HEK293 (cell line): ENCODE data around the gene MEGF10.

Source experiments
- CTCF ChIA-PET: fragments of 350-600 bp; formaldehyde crosslinking; extraction: SDS; loops from one replicate; lab custom pipeline; 2021; ENCODE audit warnings: antibody characterized with exemption; lab: Yijun Ruan, JAX
- POLR2A ChIA-PET: fragments of 300-600 bp; formaldehyde crosslinking; extraction: SDS; loops from one replicate; lab custom pipeline; 2020; ENCODE audit warnings: antibody characterized with exemption, inconsistent platforms; lab: Yijun Ruan, JAX
- H3K27ac ChIP-seq: fragments of 200-500 bp; sonication (Bioruptor generic); 2 replicates; pipeline ENCODE4 v1.5.1; 2014; ENCODE audit warnings: low read depth, low read length, control low read depth, inconsistent platforms; ENCODE audit errors: extremely low read depth
- H3K36me3 ChIP-seq, 2 experiments: fragments of 200-500 bp in 1 of 2; sonication (Bioruptor generic) in 1 of 2; 1 replicate in 1 of 2; 2 replicates in 1 of 2; pipeline ENCODE4 v1.5.1; 2014 to 2017; ENCODE audit warnings: inconsistent platforms in 2 of 2, low read length in 2 of 2; ENCODE audit not compliant: control insufficient read depth in 2 of 2, insufficient read depth in 1 of 2
- H3K4me1 ChIP-seq: fragments of 200-500 bp; sonication (Bioruptor generic); 2 replicates; pipeline ENCODE4 v1.5.1; 2014; ENCODE audit warnings: mild to moderate bottlenecking, low read length, inconsistent platforms; ENCODE audit not compliant: control insufficient read depth, insufficient read depth
- H3K4me3 ChIP-seq: 2 replicates; pipeline ENCODE4 v1.5.1; 2011; ENCODE audit warnings: low read depth, mild to moderate bottlenecking, control low read depth, low read length, moderate library complexity
- H3K9me3 ChIP-seq: fragments of 200-500 bp; sonication (Bioruptor generic); 2 replicates; pipeline ENCODE4 v1.5.1; 2014; ENCODE audit warnings: low read depth, low read length, inconsistent platforms; ENCODE audit not compliant: control insufficient read depth, insufficient read depth
- BCL11A ChIP-seq: fragments of 450-650 bp; formaldehyde crosslinking; IDR thresholded peaks from 2 replicates; pipeline ENCODE4 v1.5.1; 2016; ENCODE audit warnings: low read depth, missing biosample characterization, missing genetic modification characterization
- GFI1B ChIP-seq: fragments of 450-650 bp; formaldehyde crosslinking; IDR thresholded peaks from 2 replicates; pipeline ENCODE4 v1.5.1; 2016; ENCODE audit warnings: missing biosample characterization, missing genetic modification characterization
- GLI4 ChIP-seq: fragments of 450-650 bp; formaldehyde crosslinking; IDR thresholded peaks from 2 replicates; pipeline ENCODE4 v1.5.1; 2016; ENCODE audit warnings: missing biosample characterization, missing genetic modification characterization
- GLIS1 ChIP-seq: fragments of 450-650 bp; formaldehyde crosslinking; IDR thresholded peaks from 2 replicates; pipeline ENCODE4 v1.5.1; 2016; ENCODE audit warnings: missing biosample characterization, missing genetic modification characterization
- HOXC10 ChIP-seq: sonication (generic); formaldehyde crosslinking; IDR thresholded peaks from 2 replicates; pipeline ENCODE4 v1.8.1; 2023; ENCODE audit warnings: mild to moderate bottlenecking, missing genetic modification reagents
- MEIS1 ChIP-seq: sonication (generic); formaldehyde crosslinking; IDR thresholded peaks from 2 replicates; pipeline ENCODE4 v1.8.1; 2022; ENCODE audit warnings: missing genetic modification reagents, mild to moderate bottlenecking, borderline replicate concordance
- PRDM1 ChIP-seq: fragments of 450-650 bp; formaldehyde crosslinking; IDR thresholded peaks from 2 replicates; pipeline ENCODE4; 2016; ENCODE audit warnings: missing biosample characterization, missing genetic modification characterization
- PRDM4 ChIP-seq: fragments of 450-650 bp; formaldehyde crosslinking; IDR thresholded peaks from 2 replicates; pipeline ENCODE4 v1.5.1; 2017; ENCODE audit warnings: missing biosample characterization, missing genetic modification characterization
- RBAK ChIP-seq: fragments of 450-650 bp; formaldehyde crosslinking; IDR thresholded peaks from 2 replicates; pipeline ENCODE4 v1.5.1; 2016; ENCODE audit warnings: missing biosample characterization, missing genetic modification characterization
- SP2 ChIP-seq: fragments of 450-650 bp; formaldehyde crosslinking; IDR thresholded peaks from 2 replicates; pipeline ENCODE4 v1.5.1; 2016; ENCODE audit warnings: missing biosample characterization, missing genetic modification characterization
- WT1 ChIP-seq: fragments of 450-650 bp; formaldehyde crosslinking; IDR thresholded peaks from 2 replicates; pipeline ENCODE4 v1.5.1; 2016; ENCODE audit warnings: missing biosample characterization, missing genetic modification characterization
- ZBTB17 ChIP-seq: fragments of 450-650 bp; formaldehyde crosslinking; IDR thresholded peaks from 2 replicates; pipeline ENCODE4 v1.5.1; 2016; ENCODE audit warnings: missing biosample characterization, missing genetic modification characterization
- ZBTB20 ChIP-seq: fragments of 450-650 bp; formaldehyde crosslinking; IDR thresholded peaks from 2 replicates; pipeline ENCODE4 v1.5.1; 2016; ENCODE audit warnings: missing biosample characterization, missing genetic modification characterization
- ZFP41 ChIP-seq: fragments of 450-650 bp; formaldehyde crosslinking; IDR thresholded peaks from 2 replicates; pipeline ENCODE4 v1.5.1; 2016; ENCODE audit warnings: missing biosample characterization, missing genetic modification characterization, borderline replicate concordance
- ZNF169 ChIP-seq: fragments of 450-650 bp; formaldehyde crosslinking; IDR thresholded peaks from 2 replicates; pipeline ENCODE4 v1.5.1; 2016; ENCODE audit warnings: missing biosample characterization, missing genetic modification characterization
- ZNF175 ChIP-seq: fragments of 450-650 bp; formaldehyde crosslinking; IDR thresholded peaks from 2 replicates; pipeline ENCODE4 v1.5.1; 2016; ENCODE audit warnings: missing biosample characterization, missing genetic modification characterization
- ZNF274 ChIP-seq, 2 experiments: fragments of 200-500 bp in 1 of 2; fragments of 450-650 bp in 1 of 2; sonication (Bioruptor generic) in 1 of 2; formaldehyde crosslinking in 1 of 2; IDR thresholded peaks; 2 replicates each; pipeline versions ENCODE4 v1.5.1 to v1.6.1; 2014 to 2016; ENCODE audit warnings: borderline replicate concordance in 1 of 2, inconsistent platforms in 1 of 2, low read length in 1 of 2, missing biosample characterization in 1 of 2, missing genetic modification characterization in 1 of 2
- ZNF302 ChIP-seq: fragments of 450-650 bp; formaldehyde crosslinking; IDR thresholded peaks from 2 replicates; pipeline ENCODE4 v1.5.1; 2016; ENCODE audit warnings: missing biosample characterization, missing genetic modification characterization, low read depth
- ZNF324 ChIP-seq: fragments of 450-650 bp; formaldehyde crosslinking; IDR thresholded peaks from 2 replicates; pipeline ENCODE4 v1.5.1; 2016; ENCODE audit warnings: missing biosample characterization, missing genetic modification characterization
- ZNF391 ChIP-seq: fragments of 450-650 bp; formaldehyde crosslinking; IDR thresholded peaks from 2 replicates; pipeline ENCODE4 v1.5.1; 2016; ENCODE audit warnings: low read depth, missing biosample characterization, missing genetic modification characterization, borderline replicate concordance
- ZNF416 ChIP-seq: fragments of 450-650 bp; formaldehyde crosslinking; IDR thresholded peaks from 2 replicates; pipeline ENCODE4 v1.5.1; 2016; ENCODE audit warnings: missing biosample characterization, missing genetic modification characterization
- ZNF488 ChIP-seq: fragments of 450-650 bp; formaldehyde crosslinking; IDR thresholded peaks from 2 replicates; pipeline ENCODE4 v1.5.1; 2016; ENCODE audit warnings: missing biosample characterization, missing genetic modification characterization
- ZNF654 ChIP-seq: fragments of 450-650 bp; formaldehyde crosslinking; IDR thresholded peaks from 2 replicates; pipeline ENCODE4 v1.5.1; 2016; ENCODE audit warnings: low read depth, missing biosample characterization, missing genetic modification characterization
- ZNF776 ChIP-seq: fragments of 450-650 bp; formaldehyde crosslinking; IDR thresholded peaks from 2 replicates; pipeline ENCODE4 v1.5.0; 2017; ENCODE audit warnings: missing biosample characterization, missing genetic modification characterization, borderline replicate concordance
- ZNF837 ChIP-seq: fragments of 450-650 bp; formaldehyde crosslinking; IDR thresholded peaks from 2 replicates; pipeline ENCODE4 v1.5.1; 2016; ENCODE audit warnings: missing biosample characterization, missing genetic modification characterization
- ZSCAN4 ChIP-seq: fragments of 450-650 bp; formaldehyde crosslinking; IDR thresholded peaks from 2 replicates; pipeline ENCODE4 v1.5.1; 2017; ENCODE audit warnings: missing biosample characterization, missing genetic modification characterization

The MEGF10 gene

GRCh38 chr5:127415034-127415433, 124.4 kb downstream of the MEGF10 start (continued):
- TF ChIP-seq ZNF175 (tag by site-specific recombination) (no peak), ZNF837 (no peak), GLI4 (no peak)

- no peak for TF ChIP-seq ZNF169 (tag by site-specific recombination)
- TF ChIP-seq GFI1B (tag by site-specific recombination): no peak
- ChIA-PET CTCF (interaction anchor here (1.1 kb wide), 1 partner anchor 75 kb away, joined by 3 read pairs; no protein-coding TSS in a partner anchor), POLR2A (interaction anchor here (0.6 kb wide), 1 partner anchor 579 kb away, joined by 4 read pairs; no protein-coding TSS in a partner anchor)
- Histone ChIP-seq H3K27ac (no peak overlapping the region), H3K4me3 (no peak overlapping the region), H3K36me3 (no peaks in the 10 kb centered on the region), H3K4me1 (peaks cover 3% of the 10 kb centered on the region; the same call in 1 of the 2 replicates), H3K9me3 (no peaks in the 10 kb centered on the region)
Observed at GRCh38 chr5:127416906-127417305, 126.3 kb downstream of the MEGF10 start.

GRCh38 chr5:127417528-127417927, 126.9 kb downstream of the MEGF10 start:
- H3K27ac ChIP-seq: no peak overlapping the region
- no peaks in the 10 kb centered on the region for H3K36me3 ChIP-seq
- H3K4me3 ChIP-seq: no peak overlapping the region
- no peaks in the 10 kb centered on the region for H3K9me3 ChIP-seq
- POLR2A ChIA-PET: no interaction called here
- no peak for TF ChIP-seq ZBTB17 (tag by site-specific recombination)
- no peak for TF ChIP-seq GLI4
- TF ChIP-seq BCL11A (tag by site-specific recombination): no peak
- TF ChIP-seq ZNF776 (tag by site-specific recombination): no peak
- no peak for TF ChIP-seq ZSCAN4 (tag by site-specific recombination)
- no peak for TF ChIP-seq ZNF324 (tag by site-specific recombination)
- CTCF ChIA-PET: interaction anchor here (1.1 kb wide), 1 partner anchor 75 kb away, joined by 3 read pairs; no protein-coding TSS in a partner anchor
- H3K4me1 ChIP-seq: peaks cover 3% of the 10 kb centered on the region; the same call in 1 of the 2 replicates

GRCh38 chr5:127418367-127418766, 127.8 kb downstream of the MEGF10 start:
- CTCF ChIA-PET: interaction anchor here (0.5 kb wide), 1 partner anchor 61 kb away, joined by 6 read pairs; no protein-coding TSS in a partner anchor
- POLR2A ChIA-PET: no interaction called here

More at GRCh38 chr5:127418367-127418766, 127.8 kb downstream of the MEGF10 start:
- peaks cover 3% of the 10 kb centered on the region; the same call in 1 of the 2 replicates for H3K4me1 ChIP-seq
- H3K36me3 ChIP-seq: no peaks in the 10 kb centered on the region
- H3K9me3 ChIP-seq: no peaks in the 10 kb centered on the region
- TF ChIP-seq WT1 (tag by site-specific recombination) (no peak), ZNF416 (no peak), ZNF302 (tag by site-specific recombination) (no peak), ZFP41 (no peak), ZBTB20 (tag by site-specific recombination) (no peak), ZNF169 (tag by site-specific recombination) (no peak), HOXC10 (no peak), PRDM1 (no peak), MEIS1 (CRISPR knock-in tag) (no peak), GLIS1 (tag by site-specific recombination) (no peak), ZNF654 (tag by site-specific recombination) (no peak), ZNF274 (IDR thresholded peaks at IDR 0.05; ENCODE audit: low read length) (no peak), ZNF274 (tag by site-specific recombination; IDR thresholded peaks at IDR 0.05; ENCODE audit: borderline replicate concordance) (no peak), RBAK (tag by site-specific recombination) (no peak), ZNF391 (tag by site-specific recombination) (no peak), PRDM4 (no peak), SP2 (tag by site-specific recombination) (no peak), ZNF488 (tag by site-specific recombination) (no peak)
- H3K4me3 ChIP-seq: no peak overlapping the region
- H3K27ac ChIP-seq: no peak overlapping the region
